Ovary (tissue), 3 donors: ENCODE results near the gene EPHA2.

Experiments used
- CTCF ChIP-seq, 3 donors: fragments of 450-650 bp in 2 of 3; fragments of 200-600 bp in 1 of 3; IDR thresholded peaks; one replicate each; pipeline versions ENCODE4 v1.5.1 to v1.8.0; 2016 to 2022; ENCODE audit warnings: antibody characterized with exemption in 3 of 3, mild to moderate bottlenecking in 1 of 3
- POLR2A ChIP-seq: fragments of 450-650 bp; IDR thresholded peaks from one replicate; pipeline ENCODE4 v1.6.1; 2017; ENCODE audit warnings: antibody characterized with exemption, mild to moderate bottlenecking, moderate library complexity
- donor health status: DM: no; HTN: no; CAD: no.

DNA sequence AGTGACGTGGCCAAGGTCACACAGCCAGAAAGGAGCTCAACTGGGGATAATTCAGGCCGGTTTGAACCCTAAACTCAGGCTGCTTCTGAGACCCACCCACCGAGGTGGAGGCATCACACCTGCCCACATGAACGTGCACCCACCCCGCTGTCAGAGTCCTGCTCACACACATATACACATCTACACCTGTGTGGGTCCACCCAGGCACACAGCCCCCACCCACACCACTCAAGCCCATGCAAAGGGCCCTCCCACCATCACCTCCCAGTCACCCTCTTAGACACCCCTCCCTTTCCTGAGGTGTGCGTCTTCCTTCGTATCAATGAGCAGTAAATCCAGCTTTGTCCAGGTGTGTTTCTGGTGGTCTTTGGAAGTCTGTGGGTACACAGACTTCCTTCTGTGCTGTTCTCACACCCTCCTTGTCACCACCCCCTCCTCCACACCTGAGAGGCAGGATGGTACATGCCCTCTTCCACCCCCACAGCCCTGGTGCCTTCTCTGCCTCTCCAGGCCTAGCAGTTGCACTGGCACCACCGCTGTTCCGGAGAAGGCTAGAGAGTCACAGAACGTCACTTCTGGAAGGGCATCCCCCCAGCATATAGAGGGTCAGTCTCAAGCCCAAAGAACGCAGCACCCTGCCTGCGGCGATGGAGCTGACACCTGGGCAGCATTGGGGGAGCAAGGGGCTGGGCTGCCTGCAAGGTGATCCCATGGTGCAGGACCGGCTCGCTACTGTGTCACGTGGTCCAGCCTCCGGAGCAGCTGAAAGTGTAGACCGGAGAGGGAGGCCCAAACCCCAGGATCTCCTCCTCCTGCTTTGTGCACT, 63.6 kb downstream of the EPHA2 start:
- TF ChIP-seq CTCF (IDR thresholded peaks at IDR 0.05), result no peak
- no peak for TF ChIP-seq POLR2A
